ENCODE measurements around the gene EPHA3.

EPHA3 gene

GRCh38 chr3:89138048-89138447 is 30.6 kb downstream of the EPHA3 start:
- TF ChIP-seq CTCF (IDR thresholded peaks at IDR 0.05; ENCODE audit: poor library complexity, severe bottlenecking) = no peak
- no peak for ATAC-seq (ENCODE audit: low read depth)
- no peak overlapping the region for H3K4me3 ChIP-seq (ENCODE audit: severe bottlenecking)

GRCh38 chr3:89139870-89140269 is 32.4 kb downstream of the EPHA3 start:
- DNase-seq (ENCODE audit: low spot score) (no peak), ATAC-seq (ENCODE audit: low read depth) (no peak)
- no peak overlapping the region for H3K4me3 ChIP-seq (ENCODE audit: severe bottlenecking)
- no peaks in the 10 kb centered on the region for H3K9me3 ChIP-seq (ENCODE audit: severe bottlenecking)
- H3K4me1 ChIP-seq (ENCODE audit: insufficient read depth, poor library complexity, severe bottlenecking) = no peaks in the 10 kb centered on the region
- no peaks in the 10 kb centered on the region for H3K27me3 ChIP-seq (ENCODE audit: insufficient read depth, poor library complexity, severe bottlenecking)
- no peak overlapping the region for H3K27ac ChIP-seq (ENCODE audit: poor library complexity, severe bottlenecking)
- no peaks in the 10 kb centered on the region for H3K36me3 ChIP-seq (ENCODE audit: low read depth)
- no peak for TF ChIP-seq CTCF (IDR thresholded peaks at IDR 0.05; ENCODE audit: poor library complexity, severe bottlenecking)

More at GRCh38 chr3:89138048-89138447, 30.6 kb downstream of the EPHA3 start:
- Histone ChIP-seq H3K27me3 (ENCODE audit: insufficient read depth, poor library complexity, severe bottlenecking) (no peaks in the 10 kb centered on the region), H3K9me3 (ENCODE audit: severe bottlenecking) (no peaks in the 10 kb centered on the region), H3K4me1 (ENCODE audit: insufficient read depth, poor library complexity, severe bottlenecking) (no peaks in the 10 kb centered on the region), H3K27ac (ENCODE audit: poor library complexity, severe bottlenecking) (no peak overlapping the region), H3K36me3 (ENCODE audit: low read depth) (no peaks in the 10 kb centered on the region)
- no peak for DNase-seq (ENCODE audit: low spot score)

GRCh38 chr3:89144080-89144479 is 36.7 kb downstream of the EPHA3 start:
- no peak for ATAC-seq (ENCODE audit: low read depth)
- H3K27ac ChIP-seq (ENCODE audit: poor library complexity, severe bottlenecking) = no peak overlapping the region
- TF ChIP-seq CTCF (IDR thresholded peaks at IDR 0.05; ENCODE audit: poor library complexity, severe bottlenecking) = no peak
- no peaks in the 10 kb centered on the region for H3K36me3 ChIP-seq (ENCODE audit: low read depth)
- H3K9me3 ChIP-seq (ENCODE audit: severe bottlenecking) = no peaks in the 10 kb centered on the region
- no peak overlapping the region for H3K4me3 ChIP-seq (ENCODE audit: severe bottlenecking)
- no peaks in the 10 kb centered on the region for H3K27me3 ChIP-seq (ENCODE audit: insufficient read depth, poor library complexity, severe bottlenecking)
- DNase-seq (ENCODE audit: low spot score) = no peak
- H3K4me1 ChIP-seq (ENCODE audit: insufficient read depth, poor library complexity, severe bottlenecking) = no peaks in the 10 kb centered on the region

- no peak overlapping the region for H3K27ac ChIP-seq (ENCODE audit: poor library complexity, severe bottlenecking)
- no peaks in the 10 kb centered on the region for H3K27me3 ChIP-seq (ENCODE audit: insufficient read depth, poor library complexity, severe bottlenecking)
- H3K4me1 ChIP-seq (ENCODE audit: insufficient read depth, poor library complexity, severe bottlenecking) = no peaks in the 10 kb centered on the region
- no peak for DNase-seq (ENCODE audit: low spot score)
- peak; percentile 99 for ATAC-seq (ENCODE audit: low read depth)
- H3K36me3 ChIP-seq (ENCODE audit: low read depth) = no peaks in the 10 kb centered on the region
- H3K4me3 ChIP-seq (ENCODE audit: severe bottlenecking) = no peak overlapping the region
- H3K9me3 ChIP-seq (ENCODE audit: severe bottlenecking) = no peaks in the 10 kb centered on the region
- TF ChIP-seq CTCF (IDR thresholded peaks at IDR 0.05; ENCODE audit: poor library complexity, severe bottlenecking) = no peak
These were observed 38.6 kb downstream of the EPHA3 start for GRCh38 chr3:89145995-89146394.

- Histone ChIP-seq H3K36me3 (ENCODE audit: low read depth) (no peaks in the 10 kb centered on the region), H3K27ac (ENCODE audit: poor library complexity, severe bottlenecking) (no peak overlapping the region), H3K4me3 (ENCODE audit: severe bottlenecking) (no peak overlapping the region), H3K4me1 (ENCODE audit: insufficient read depth, poor library complexity, severe bottlenecking) (no peaks in the 10 kb centered on the region), H3K9me3 (ENCODE audit: severe bottlenecking) (no peaks in the 10 kb centered on the region), H3K27me3 (ENCODE audit: insufficient read depth, poor library complexity, severe bottlenecking) (no peaks in the 10 kb centered on the region)
- DNase-seq (ENCODE audit: low spot score) = no peak
- ATAC-seq (ENCODE audit: low read depth) = no peak
- TF ChIP-seq CTCF (IDR thresholded peaks at IDR 0.05; ENCODE audit: poor library complexity, severe bottlenecking) = no peak
These were observed 47.0 kb downstream of the EPHA3 start for GRCh38 chr3:89154416-89154815.
